ENCODE results near the gene OR10AG1. TPM values are rescaled to one million over a fixed set of nuclear protein-coding genes. Genes with fewer than 3 reads are reported as not detected.

The OR10AG1 gene, protein sequence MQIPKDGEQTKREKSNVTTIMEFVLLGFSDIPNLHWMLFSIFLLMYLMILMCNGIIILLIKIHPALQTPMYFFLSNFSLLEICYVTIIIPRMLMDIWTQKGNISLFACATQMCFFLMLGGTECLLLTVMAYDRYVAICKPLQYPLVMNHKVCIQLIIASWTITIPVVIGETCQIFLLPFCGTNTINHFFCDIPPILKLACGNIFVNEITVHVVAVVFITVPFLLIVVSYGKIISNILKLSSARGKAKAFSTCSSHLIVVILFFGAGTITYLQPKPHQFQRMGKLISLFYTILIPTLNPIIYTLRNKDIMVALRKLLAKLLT
- total RNA-seq: not detected in 2 replicates

DNA sequence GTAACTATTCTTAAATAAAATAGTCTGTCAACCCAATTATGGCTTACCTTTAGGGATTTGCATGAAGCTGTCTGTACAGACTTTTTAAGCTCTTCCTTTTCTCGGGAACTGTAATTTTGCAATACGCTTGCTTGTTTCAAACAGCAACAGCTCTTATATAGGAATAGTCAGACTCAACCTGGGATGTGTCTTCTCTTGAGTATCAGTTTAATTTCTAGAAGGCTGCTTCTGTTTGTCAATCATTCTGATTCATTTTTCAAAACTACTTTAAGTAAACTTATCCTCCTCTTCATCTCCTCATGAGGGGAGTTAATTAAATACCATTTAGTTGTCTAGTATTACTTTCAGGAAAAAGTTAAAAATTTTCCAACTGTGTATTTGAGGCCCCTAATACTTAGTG, at the start of gene OR10AG1:
TSS of gene OR10AG1 (minus strand) at position 101 of the 400 bp plus-strand sequence. CDS start at position 63, 38 bp downstream.

GRCh38 chr11:55994525-55994924, 24.8 kb upstream of the OR10AG1 start, which contains the start of gene OR5F1:
TSS of gene OR5F1 (minus strand) at chr11:55994625. CDS start at chr11:55994625, 0 bp downstream.

GRCh38 chr11:55936300-55936699, 33.4 kb downstream of the OR10AG1 start, which contains the start of gene OR5I1:
TSS of gene OR5I1 (minus strand) at chr11:55936400. CDS start at chr11:55936400, 0 bp downstream.

Other genes starting within 250 kb of the OR10AG1 start
- not detected in 2 replicates for gene OR5D13, start 196.5 kb downstream of the OR10AG1 start, total RNA-seq
- not detected in 2 replicates for gene OR5D14, start 174.4 kb downstream of the OR10AG1 start, total RNA-seq
- not detected in 2 replicates for gene OR5L1, start 158.6 kb downstream of the OR10AG1 start, total RNA-seq
- gene OR5D18, start 150.3 kb downstream of the OR10AG1 start, total RNA-seq: not detected in 2 replicates
- not detected in 2 replicates for gene OR5L2, start 142.7 kb downstream of the OR10AG1 start, total RNA-seq
- not detected in 2 replicates for gene OR5D16, start 131.2 kb downstream of the OR10AG1 start, total RNA-seq
- gene TRIM51, start 86.6 kb downstream of the OR10AG1 start, total RNA-seq: not detected in 2 replicates
- gene OR5W2, start 55.4 kb downstream of the OR10AG1 start, total RNA-seq: not detected in 2 replicates
- not detected in 2 replicates for gene OR5I1, start 33.5 kb downstream of the OR10AG1 start, total RNA-seq
- gene OR5F1, start 24.7 kb upstream of the OR10AG1 start, total RNA-seq: not detected in 2 replicates
- not detected in 2 replicates for gene OR5AS1, start 57.7 kb upstream of the OR10AG1 start, total RNA-seq
- gene OR8I2, start 123.4 kb upstream of the OR10AG1 start, total RNA-seq: not detected in 2 replicates
- gene OR8H2, start 133.7 kb upstream of the OR10AG1 start, total RNA-seq: not detected in 2 replicates
- not detected in 2 replicates for gene OR8H3, start 152.4 kb upstream of the OR10AG1 start, total RNA-seq
- not detected in 2 replicates for gene OR8J3, start 170.3 kb upstream of the OR10AG1 start, total RNA-seq
- gene OR8K5, start 190.4 kb upstream of the OR10AG1 start, total RNA-seq: not detected in 2 replicates
- not detected in 2 replicates for gene OR5J2, start 206.7 kb upstream of the OR10AG1 start, total RNA-seq